Upper lobe of left lung (tissue), 4 donors: Measurements from ENCODE around the gene SYNDIG1L.

ENCODE experiments used
- EP300 ChIP-seq, 4 donors: sonication (generic); formaldehyde crosslinking; IDR thresholded peaks; one replicate each; pipeline ENCODE4 v1.5.1; 2017; ENCODE audit warnings: antibody characterized with exemption in 4 of 4, control low read depth in 2 of 4
- POLR2A ChIP-seq, 4 donors: fragments of 450-650 bp; IDR thresholded peaks; one replicate each; pipeline ENCODE4 v1.5.1; 2016 to 2017; ENCODE audit warnings: antibody characterized with exemption in 4 of 4, mild to moderate bottlenecking in 2 of 4
- POLR2AphosphoS5 ChIP-seq, 2 donors: sonication (generic); formaldehyde crosslinking; IDR thresholded peaks; one replicate each; pipeline ENCODE4 v1.5.1; 2017; ENCODE audit warnings: antibody characterized with exemption in 2 of 2
- TF ChIP-seq, protein P1 (sequence below), 6 experiments: fragments of 450-650 bp in 4 of 6; fragments of 200-600 bp in 2 of 6; sonication (generic) in 2 of 6; IDR thresholded peaks; one replicate each; pipeline ENCODE4 v1.5.1; 2016 to 2019; ENCODE audit warnings: antibody characterized with exemption in 6 of 6

DNA sequence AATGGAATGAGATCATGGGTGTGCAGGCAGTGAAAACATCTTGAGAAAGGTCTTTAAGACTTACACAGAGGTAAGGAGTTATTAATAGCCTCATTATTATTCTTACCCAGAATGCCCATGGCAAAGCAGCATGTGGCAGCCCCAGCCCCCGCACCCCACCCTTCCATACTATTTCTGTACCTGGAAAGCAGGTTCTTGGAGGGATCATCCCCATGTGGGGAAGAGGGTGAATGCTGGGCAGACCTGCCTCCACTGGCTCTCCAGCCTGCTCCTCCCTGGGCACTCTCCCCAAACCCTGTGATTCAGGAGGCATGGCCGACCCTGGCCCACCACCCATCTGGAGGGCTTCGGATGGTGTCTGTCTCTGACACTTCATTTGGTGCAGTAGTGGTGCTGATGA is 38.8 kb upstream of the SYNDIG1L start:
- TF ChIP-seq, protein P1, sequence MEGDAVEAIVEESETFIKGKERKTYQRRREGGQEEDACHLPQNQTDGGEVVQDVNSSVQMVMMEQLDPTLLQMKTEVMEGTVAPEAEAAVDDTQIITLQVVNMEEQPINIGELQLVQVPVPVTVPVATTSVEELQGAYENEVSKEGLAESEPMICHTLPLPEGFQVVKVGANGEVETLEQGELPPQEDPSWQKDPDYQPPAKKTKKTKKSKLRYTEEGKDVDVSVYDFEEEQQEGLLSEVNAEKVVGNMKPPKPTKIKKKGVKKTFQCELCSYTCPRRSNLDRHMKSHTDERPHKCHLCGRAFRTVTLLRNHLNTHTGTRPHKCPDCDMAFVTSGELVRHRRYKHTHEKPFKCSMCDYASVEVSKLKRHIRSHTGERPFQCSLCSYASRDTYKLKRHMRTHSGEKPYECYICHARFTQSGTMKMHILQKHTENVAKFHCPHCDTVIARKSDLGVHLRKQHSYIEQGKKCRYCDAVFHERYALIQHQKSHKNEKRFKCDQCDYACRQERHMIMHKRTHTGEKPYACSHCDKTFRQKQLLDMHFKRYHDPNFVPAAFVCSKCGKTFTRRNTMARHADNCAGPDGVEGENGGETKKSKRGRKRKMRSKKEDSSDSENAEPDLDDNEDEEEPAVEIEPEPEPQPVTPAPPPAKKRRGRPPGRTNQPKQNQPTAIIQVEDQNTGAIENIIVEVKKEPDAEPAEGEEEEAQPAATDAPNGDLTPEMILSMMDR (IDR thresholded peaks at IDR 0.05), result no peak
- TF ChIP-seq POLR2A (IDR thresholded peaks at IDR 0.05), result no peak
- no peak for TF ChIP-seq POLR2AphosphoS5 (IDR thresholded peaks at IDR 0.05)
- no peak for TF ChIP-seq EP300 (IDR thresholded peaks at IDR 0.05)
